NCI-H2227 treated with DMSO at 0.1 percent for 48 hours (cell line): ENCODE measurements around the gene ZNF808.
"Not testable (repeated sequence)": the region's sequence is repeated elsewhere in the genome, so short reads cannot be mapped to it uniquely, and the experiment has no call there.

Experiments
- DNase-seq: peaks from one replicate; lab custom pipeline; 2025; lab: John Stamatoyannopoulos, UW

The ZNF808 gene

DNA sequence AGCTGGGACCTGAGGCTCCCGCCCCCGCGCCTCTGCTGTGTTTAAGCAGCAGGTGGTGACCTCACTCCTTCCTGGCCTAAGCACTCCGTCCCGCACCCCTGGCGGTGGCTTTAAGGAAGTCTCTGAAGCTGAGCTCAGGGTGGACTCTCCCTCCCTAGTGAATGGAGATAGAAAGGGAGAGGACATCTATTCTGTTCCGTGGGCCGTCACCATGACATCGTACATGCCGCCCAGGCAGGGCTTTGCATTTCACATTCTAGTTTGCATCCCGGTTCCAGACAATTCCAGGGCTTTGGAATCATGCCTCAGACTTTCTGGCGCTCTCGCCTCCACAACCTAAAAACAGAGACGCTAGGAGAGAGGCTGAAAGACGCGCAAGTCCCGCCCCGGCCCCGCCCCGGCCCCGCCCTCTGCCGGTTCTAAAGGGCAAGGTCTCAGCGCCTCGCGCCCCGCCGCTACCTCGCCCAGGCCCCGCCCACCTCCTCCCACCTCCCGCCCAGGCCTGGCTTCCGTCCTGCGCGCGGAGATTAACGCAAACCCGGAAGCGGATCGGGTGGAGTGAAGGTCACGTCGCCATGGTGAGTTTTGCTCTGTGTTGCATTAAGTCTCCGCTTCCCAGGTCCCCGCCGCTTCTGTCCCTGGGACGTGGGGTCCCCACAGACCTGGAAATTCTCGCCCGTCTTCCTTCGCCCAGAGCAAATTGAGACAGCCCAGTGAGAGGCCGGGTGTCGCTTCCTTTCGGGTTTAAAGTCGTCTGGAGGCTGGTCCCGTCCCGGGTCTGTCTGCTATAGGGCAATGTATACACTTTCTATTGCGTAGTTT is at the start of gene ZNF808:
Gene ZNF808, plus strand, starts transcription at position 535 of the 822 bp plus-strand sequence. CDS start 15,617 bp downstream, outside the sequence.
- peak; percentile 76 for DNase-seq

DNA sequence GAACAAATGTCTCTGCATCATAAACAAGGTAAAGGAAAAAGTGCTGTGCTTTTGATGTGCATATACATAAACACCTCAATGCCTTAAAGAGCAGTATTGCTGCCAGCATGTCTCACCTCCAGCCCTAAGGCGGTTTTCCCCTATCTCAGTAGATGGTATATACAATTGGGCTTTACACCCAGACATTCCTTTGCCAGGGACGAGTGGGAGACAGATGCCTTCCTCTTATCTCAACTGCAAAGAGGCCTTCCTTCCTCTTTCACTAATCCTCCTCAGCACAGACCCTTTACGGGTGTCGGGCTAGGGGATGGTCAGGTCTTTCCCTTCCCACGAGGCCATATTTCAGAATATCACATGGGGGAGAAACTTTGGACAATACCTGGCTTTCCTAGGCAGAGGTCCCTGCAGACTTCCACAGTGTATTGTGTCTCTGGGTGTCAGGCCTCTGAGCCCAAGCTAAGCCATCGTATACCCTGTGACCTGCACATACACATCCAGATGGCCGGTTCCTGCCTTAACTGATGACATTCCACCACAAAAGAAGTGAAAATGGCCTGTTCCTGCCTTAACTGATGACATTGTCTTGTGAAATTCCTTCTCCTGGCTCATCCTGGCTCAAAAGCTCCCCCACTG is 43.2 kb upstream of the ZNF808 start:
- DNase-seq, result not testable (repeated sequence)

DNA sequence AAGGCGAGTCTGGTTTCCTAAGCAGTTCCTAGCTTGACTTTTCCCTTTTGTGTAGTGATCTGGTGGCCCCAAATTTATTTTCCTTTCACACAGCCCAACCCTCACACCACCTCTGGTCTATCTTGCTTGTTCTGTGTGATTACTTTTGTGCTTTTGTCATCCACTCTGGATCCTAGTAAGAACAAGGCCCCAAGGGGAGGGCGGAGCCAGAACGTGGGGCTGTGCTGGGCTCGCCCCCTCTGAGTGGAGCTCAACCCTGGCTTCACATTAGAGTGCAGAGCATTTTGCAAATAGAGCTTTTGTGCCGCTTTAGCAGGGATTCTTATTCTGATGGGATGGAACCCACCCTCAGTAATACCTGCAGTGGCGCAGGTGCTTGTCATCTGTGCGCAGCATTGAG is 42.4 kb upstream of the ZNF808 start:
- DNase-seq, result not testable (repeated sequence)

DNA sequence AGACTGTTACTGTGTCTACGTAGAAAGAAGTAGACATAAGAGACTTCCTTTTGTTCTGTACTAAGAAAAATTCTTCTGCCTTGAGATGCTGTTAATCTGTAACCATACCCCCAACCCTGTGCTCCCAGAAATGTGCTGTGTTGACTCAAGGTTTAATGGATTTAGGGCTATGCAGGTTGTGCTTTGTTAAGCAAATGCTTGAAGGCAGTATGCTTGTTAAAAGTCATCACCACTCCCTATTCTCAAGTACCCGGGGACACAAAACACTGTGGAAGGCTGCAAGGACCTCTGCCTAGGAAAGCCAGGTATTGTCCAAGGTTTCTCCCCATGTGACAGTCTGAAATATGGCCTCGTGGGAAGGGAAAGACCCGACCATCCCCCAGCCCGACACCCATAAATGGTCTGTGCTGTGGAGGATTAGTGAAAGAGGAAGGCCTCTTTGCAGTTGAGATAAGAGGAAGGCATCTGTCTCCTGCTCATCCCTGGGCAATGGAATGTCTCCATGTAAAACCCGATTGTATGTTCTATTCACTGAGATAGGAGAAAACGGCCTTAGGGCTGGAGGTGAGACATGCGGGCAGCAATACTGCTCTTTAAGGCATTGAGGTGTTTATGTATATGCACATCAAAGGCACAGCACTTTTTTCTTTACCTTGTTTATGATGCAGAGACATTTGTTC is 41.8 kb upstream of the ZNF808 start:
- not testable (repeated sequence) for DNase-seq

DNA sequence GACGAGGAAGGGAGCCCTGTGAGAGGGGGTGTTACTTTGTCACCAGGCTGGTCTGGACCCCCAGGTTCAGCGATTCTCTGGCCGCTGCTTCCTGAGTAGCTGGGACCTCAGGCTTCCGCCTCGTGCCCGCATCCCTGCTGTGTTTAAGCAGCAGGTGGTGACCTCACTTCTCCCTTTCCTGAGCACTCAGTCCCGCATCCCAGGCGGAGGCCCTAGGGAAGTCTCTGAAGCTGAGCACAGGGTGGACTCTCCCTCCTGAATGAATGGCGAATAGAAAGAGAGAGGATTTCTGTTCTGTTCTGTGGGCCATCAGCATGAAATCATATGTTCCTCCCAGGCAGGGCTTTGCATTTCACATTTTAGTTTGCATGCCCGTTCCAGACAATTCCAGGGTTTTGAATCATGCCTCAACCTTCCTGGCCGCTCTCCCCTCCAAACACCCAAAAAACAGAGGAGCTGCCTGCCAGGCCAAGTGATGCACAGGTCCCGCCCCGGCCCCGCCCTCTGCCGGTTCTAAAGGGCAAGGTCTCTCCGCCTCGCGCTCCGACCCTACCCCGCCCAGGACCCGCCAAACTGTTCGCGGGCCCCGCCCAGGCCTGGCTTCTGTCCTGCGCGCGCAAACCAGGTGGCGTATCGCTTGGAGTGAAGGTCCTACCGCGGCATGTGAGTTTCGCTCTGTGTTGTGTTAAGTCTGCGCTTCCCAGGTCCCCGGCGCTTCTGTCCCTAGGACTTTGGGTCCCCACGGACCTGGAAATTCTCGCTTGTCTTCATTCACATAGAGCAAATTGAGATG is 35.1 kb upstream of the ZNF808 start:
- DNase-seq, result no peak

DNA sequence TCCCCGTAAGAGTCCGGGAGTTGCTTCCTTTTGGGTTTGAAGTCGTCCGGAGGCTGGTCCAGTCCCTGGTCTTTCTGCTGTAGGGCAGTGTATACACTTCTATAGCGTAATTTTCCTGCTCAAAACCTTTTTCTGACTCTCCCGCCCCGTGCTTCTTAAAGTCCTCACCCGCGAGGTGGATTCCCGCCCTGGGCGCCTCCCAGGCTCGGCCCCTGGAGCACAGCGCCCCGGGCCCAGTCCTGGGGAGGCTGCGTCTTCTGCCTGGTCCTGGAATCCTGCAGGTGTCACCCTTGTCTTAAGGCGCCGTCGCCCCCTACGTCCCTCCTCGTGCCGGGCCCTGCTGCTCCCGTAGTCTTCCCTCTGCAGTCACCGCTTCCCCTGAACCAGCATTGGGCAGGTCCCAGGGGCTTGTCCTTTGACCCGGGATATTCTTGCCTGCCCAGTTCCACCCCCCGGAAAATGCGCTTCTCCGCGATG is 34.4 kb upstream of the ZNF808 start:
- DNase-seq, result no peak

DNA sequence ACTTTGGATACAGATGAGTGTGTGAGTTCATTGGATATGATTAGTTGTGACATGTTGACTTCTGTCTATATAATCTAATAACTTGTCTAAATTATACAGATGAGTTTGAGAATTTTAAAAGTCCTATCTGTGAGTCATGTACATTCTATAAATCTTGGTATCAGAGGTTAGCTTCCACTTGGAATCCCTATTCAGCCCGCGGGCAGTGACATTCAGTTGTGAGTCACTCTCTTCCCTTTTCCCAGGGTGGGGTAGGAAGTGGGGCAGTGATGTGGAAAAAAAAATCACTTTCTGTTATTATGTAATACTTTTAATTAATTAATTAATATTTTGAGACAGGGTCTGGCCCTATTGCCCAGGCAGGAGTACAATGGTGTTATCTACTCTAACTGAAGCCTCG is 33.0 kb upstream of the ZNF808 start:
- no peak for DNase-seq

DNA sequence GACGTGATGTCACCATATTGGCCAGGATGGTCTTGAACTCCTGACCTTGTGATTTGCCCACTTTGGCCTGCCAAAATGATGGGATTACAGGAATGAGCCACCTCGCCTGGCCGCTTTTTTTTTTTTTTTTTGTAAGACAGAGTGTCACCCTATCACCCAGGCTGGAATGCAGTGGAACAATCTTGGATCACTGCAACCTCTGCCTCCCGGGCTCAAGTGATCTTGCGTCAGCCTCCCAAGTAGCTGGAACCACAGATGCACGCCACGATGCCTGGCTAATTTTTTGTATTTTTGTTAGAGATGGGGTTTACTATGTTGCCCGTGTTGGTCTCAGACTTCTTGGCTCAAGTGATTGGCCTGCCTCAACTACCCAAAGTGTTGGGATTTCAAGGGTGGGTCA is 28.9 kb upstream of the ZNF808 start:
- DNase-seq, result no peak

DNA sequence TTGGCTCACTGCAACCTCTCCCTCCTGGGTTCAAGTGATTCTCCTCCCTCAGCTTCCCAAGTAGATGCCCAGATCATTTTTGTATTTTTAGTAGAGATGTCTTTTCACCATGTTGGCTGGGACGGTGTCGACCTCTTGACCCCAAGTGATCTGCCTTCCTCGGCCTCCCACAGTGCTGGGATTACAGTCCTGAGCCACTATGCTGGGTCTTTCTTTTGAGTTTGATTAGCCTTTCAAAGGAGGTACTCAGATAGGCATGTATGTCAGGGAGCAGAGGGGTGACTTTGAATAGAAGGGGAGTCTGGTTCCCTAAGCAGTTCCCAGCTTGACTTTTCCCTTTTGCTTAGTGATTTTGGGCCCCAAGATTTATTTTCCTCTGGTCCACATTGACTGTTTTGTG is 27.0 kb upstream of the ZNF808 start:
- not testable (repeated sequence) for DNase-seq

DNA sequence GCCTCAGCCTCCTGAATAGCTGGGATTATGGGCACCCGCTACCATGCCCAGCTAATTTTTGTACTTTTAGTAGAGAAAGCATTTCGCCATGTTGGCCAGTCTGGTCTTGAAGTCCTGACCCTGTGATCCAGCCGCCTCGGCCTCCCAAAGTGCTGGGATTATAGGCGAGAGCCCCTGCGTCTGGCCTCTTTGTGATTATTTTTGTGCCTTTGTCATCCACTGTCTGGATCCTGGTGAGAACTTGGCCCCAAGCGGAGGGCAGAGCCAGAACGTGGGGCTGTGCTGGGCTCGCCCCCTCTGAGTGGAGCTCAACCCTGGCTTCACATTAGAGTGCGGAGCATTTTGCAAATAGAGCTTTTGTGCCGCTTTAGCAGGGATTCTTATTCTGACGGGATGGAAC is 26.5 kb upstream of the ZNF808 start:
- DNase-seq, result not testable (repeated sequence)

DNA sequence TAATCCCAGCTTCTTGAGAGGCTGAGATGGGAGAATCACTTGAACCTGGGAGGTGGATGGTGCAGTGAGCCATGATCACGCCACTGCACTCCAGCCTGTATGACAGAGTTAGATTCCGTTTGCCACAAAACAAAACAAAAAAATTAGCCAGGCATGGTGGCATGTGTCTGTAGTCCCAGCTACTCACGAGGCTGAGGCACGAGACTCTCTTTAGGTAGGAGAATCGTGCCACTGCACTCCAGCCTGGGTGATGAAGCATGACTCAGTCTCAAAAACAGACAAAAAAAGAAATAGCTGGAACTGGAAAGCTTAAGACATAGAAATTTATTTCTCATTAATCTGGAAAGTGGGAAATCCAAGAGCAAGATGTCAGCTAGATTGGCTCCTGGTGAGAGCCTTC is 20.2 kb upstream of the ZNF808 start:
- no peak for DNase-seq

DNA sequence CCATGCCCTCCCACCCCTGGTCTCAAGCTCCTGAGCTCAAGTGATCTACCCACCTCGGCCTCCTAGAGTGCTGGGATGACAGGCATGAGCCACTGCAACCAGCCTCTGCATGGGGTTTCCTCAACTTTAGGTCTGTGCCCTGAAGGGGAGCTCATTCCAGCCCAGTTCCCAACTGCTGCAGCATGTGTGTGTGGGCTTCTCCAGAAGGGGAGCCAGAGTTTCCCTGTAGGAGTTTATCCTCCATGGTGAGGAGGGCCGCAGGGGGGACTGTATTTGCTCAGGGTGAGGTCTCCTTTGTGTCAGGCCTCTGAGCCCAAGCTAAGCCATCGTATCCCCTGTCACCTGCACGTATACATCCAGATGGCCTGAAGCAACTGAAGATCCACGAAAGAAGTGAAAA is 11.3 kb upstream of the ZNF808 start:
- DNase-seq, result no peak

DNA sequence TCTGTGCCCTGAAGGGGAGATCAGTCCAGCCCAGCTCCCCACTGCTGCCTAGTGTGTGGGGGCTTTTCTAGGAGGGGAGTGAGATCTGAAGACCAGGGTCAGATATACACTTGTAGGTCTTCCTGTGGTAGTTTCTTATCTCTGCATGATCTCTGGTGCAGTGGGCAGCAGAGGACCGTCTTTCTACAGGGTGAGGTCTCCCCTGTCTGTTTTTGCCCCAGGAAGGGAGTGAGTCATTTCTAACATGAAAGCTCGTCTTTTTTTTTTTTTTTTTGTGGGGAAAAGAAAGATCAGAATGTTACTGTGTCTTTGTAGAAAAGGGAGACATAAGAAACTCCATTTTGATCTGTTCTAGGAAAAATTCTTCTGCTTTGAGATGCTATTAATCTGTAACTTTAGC is 8.8 kb upstream of the ZNF808 start:
- no peak for DNase-seq

DNA sequence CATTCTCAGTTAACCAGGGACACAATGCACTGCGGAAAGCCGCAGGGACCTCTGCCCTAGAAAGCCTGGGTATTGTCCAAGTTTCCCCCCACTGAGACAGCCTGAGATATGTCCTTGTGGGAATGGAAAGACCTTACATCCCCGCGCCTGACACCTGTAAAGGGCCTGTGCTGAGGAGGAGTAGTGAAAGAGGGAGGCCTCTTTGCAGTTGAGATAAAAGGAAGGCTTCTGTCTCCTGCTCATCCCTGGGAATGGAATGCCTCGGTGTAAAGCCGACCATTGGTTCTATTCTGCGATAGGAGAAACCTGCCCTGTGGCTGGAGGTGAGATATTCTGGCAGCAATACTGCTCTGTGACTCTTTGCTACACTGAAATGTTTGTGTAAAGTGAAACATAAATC is 8.3 kb upstream of the ZNF808 start:
- DNase-seq, result not testable (repeated sequence)

DNA sequence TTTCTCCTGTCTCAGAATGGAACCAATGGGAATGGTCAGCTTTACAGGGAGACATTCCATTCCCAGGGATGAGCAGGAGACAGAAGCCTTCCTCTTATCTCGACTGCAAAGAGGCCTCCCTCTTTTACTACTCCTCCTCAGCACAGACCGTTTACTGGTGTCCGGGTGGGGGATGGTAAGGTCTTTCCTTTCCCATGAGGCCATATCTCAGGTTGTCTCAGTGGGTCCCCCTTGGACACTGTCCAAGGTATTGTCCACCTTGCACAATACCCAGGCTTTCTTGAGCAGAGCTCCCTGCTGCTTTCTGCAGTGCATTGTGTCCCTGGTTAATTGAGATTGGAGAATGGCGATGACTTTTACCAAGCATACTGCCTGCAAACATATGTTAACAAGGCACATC is 7.5 kb upstream of the ZNF808 start:
- DNase-seq, result no peak

DNA sequence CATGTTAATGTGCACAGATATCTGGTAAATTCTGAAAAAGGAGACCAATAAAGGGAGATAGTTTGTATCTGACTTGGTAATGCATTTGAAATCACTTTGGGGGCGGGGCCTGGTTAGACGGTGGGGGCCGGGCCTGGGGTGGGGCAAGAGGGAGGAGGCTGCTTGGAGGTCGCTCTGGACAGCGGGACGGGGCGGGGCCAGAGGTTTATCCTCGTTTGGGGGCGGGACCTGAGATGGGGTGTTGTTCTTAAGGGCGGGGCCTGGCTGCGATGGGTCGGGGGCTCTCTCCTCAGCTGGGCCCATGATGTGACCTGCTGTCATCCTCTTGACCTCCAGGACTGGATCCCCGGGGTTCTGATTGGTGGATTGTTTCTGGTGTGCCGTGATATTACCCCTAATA is 4.9 kb upstream of the ZNF808 start:
- no peak for DNase-seq

DNA sequence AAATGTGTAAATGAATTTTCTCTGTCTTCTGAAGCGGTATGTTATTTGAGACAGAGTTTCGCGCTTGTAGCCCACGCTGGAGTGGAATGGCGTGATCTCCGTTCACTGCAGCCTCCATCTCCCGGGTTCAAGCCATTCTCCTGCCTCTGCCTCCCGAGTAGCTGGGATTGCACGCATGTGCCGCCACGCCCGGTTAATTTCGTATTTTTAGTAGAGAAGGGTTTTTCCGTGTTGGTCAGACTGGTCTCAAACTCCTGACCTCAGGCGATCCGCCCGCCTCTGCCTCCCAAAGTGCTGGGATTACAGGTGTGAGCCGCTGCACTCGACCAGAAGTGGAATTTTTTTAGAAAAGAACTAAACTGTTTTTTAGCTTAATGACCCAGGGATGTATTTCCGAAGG is 3.4 kb upstream of the ZNF808 start:
- no peak for DNase-seq

DNA sequence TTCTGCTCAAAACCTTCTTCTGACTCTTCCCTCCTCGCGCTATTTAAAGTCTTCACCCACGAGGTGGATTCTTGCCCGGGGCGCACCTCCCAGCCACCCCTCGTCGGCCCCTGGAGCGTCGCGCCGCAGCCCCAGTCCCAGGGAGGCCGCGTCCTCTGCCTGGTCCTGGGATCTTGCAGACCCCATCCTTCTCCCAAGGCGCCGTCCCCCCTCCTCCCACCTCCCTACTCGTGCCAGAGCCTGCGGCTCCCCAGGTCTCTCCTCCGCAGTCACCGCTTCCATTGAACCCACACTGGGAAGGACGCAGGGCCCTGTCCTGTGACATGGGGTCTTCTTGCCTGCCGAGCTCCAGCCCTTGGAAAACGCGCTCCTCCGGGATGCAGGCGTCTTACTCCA is 486 bp downstream of the ZNF808 start:
- no peak for DNase-seq

DNA sequence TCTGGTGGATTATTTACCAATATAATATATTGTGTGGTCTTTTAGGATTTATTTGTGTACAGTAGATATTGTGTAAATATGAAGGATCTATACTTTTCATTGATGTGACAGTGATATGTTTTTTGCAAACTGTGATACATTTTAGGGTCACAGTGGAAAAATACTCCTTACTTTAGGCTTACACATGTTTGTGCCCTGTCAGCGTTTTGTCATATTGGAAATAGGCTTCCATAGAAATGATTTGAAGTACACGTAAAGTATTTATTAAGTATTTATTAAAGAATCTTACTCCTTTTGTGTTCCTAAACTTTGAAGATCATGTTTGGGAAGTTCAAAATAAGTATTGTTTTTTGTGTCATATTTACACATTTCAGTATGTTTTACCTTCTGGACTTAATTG is 5.0 kb downstream of the ZNF808 start:
- no peak for DNase-seq

DNA sequence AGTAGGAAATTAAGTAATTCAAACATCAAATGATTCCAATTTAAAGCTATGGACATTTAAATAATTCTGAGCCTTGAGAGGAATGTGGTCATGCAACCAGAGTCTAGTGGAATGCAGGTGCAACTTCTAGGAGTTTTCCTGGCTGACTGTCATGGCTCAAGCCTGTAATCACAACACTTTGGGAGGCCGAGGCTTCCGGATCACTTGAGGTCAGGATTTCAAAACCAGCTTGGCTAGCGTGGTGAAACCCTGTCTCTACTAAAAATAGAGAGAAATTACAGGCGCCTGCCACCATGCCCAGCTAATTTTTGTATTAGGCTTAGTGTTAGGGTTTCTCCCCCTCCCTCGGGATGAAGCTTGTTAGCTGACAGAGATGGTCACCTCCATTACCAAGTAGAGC is 6.4 kb downstream of the ZNF808 start:
- no peak for DNase-seq

DNA sequence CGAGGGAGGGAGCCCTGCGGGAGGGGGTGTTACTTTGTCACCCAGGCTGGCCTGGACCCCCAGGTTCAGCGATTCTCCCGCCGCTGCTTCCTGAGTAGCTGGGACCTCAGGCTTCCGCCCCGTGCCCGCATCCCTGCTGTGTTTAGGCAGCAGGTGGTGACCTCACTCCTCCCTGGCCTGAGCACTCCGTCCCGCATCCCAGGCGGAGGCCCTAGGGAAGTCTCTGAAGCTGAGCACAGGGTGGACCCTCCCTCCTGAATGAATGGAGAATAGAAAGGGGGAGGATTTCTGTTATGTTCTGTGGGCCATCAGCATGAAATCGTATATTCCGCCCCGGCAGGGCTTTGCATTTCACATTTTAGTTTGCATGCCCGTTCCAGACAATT is 7.9 kb downstream of the ZNF808 start:
- not testable (repeated sequence) for DNase-seq

DNA sequence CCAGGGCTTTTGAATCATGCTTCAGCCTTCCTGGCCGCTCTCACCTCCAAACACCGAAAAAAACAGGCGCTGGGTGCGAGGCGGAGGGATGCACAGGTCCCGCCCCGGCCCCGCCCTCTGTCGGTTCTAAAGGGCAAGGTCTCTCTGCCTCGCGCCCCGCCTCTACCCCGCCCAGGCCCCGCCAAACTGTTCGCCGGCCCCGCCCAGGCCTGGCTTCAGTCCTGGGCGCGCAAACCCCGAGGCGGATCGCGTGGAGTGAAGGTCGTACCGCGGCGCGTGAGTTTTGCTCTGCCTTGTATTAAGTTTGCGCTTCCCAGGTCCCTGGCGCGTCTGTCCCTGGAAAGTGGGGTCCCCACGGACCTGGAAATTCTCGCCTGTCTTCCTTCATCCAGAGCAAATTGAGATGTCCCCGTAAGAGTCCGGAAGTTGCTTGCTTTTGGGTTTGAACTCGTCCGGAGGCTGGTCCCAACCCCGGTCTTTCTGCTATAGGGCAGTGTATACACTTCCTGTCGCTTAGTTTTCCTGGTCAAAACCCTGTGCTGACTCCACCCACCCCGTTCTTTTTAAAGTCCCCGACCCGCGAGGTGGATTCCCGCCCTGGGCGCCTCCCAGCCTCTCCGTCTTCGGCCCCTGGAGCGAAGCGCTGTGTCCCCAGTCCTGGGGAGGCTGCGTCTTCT is 8.4 kb downstream of the ZNF808 start:
- no peak for DNase-seq
